HuH-7.5 (cell line): ENCODE data around the gene OBSCN.

ENCODE experiments used
- DNase-seq: peaks from one replicate; pipeline ENCODE4 v3.0.0; 2011; ENCODE audit warnings: low spot score

OBSCN gene

GRCh38 chr1:228403231-228403631, 195.4 kb downstream of the OBSCN start:
- DNase-seq, result no peak

- DNase-seq, result no peak
Measured at GRCh38 chr1:228404107-228404720, 196.4 kb downstream of the OBSCN start.

GRCh38 chr1:228405200-228405978, 197.5 kb downstream of the OBSCN start:
- DNase-seq, result no peak

DNA sequence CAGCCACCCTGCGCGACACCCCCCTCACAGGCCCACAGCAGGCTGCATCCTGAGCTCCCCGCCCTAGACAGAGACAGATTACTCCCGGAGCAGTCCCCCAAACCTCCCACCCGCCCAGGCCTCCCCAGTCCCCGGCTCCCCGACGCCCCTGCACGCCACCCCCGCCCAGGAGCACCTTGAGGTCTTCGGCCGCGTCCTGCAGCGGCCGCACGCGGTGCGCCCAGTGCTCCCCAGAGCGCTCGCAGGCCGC, 198.1 kb downstream of the OBSCN start:
- no peak for DNase-seq

- no peak for DNase-seq
Measured at GRCh38 chr1:228407106-228408040, 199.5 kb downstream of the OBSCN start.

DNA sequence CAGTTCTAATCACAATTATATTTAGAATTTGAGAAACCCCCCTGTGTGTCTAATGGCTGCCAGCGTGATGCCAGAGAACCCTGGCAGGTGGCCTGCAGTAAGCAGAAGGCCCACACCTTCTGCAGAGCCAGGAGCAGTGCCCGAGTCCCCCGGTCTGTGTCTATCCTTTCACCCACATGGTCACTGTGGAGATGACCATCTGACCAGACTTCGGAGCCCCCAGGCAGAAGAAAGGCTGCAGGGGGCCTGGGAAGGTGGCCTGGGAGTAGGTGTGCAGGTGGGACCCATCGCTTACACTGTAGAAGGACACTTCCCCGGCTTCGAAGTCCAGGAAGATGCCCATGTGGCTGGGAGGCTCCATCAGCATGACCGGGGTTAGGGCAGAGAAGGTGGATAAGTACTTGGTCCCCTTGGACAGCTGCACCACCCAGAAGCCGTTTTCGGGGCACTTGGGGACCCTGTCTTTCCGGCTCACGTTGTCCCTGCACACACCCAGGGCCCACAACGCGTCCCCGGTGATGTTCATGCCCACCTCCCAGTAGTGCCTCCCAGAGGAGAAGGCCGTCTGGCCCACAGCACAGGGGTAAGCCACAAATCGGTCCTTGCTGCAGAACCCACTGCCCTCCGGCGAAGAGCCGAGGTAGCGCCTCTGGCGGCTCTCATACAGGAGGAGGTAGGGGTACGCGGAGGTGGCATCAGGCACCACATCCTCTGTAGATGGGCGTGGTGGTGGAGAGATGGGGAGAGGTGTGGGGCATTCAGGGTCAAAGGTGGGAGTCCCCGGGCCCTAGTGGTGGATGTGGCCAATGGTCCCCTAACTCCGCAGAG, 200.4 kb downstream of the OBSCN start:
- no peak for DNase-seq

DNA sequence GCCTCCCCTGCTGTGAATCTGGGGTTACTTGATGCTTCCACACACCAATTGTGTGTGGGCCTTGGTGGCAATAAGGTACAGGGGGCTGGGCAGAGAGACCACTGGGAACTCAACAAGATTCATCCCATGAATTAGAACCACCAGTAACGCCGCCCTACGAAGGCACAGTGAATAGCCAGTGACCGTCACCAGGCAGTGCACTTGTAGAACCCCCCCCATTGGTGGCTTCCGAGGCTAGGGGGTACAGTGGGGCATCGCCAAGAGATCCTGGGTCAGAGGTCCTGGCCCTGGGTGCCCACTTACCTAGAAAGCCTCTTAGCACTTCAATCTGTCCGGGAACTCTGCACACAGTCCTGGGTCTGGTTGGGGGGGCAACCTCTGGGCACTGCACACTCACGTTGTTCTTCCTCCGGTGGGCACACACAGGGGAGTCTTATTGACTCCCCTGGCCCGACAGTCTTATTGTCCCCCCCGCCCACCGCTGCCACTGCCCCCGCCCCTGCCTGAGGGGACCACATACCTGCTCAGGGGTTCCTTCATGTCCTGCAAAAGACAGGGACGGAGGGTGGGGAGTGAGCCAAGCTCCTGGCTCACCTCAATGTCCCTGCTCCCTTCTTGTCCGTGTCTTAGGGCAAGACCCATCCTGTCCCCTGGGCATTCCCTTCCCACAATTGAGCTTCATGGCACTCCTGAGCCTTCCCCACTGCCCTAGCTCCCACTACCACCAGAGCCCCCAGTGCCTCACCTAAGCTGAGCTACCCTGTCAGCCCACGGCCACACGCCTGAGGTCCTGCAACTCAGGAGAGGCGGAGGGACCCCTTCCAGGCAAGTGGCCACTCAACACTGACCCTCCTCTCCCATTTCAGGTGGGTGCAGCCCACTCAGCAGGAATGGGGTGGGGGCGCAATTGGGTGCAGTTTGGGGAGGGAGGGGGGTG, 201.3 kb downstream of the OBSCN start:
- DNase-seq, result no peak

- DNase-seq, result no peak
Measured at GRCh38 chr1:228410015-228410414, 202.2 kb downstream of the OBSCN start.

DNA sequence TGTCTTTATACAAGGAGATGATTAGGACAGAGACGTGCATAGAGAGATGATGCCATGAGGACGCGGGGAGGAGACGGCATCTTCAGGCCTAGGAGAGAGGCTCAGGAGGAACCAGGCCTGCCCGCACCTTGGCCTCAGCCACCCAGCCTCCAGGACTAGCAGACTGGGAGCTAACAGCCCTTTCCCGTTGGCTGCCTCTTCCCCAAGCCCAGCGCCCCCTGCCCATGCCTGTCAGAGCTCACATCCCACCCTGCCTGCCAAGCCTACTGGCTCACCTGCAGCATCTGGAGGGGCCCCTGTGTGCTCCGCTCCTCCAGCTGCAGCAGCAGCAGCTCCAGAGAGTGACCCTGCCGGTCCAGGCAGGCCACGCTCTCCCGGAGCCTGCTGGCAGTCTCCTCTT, 202.8 kb downstream of the OBSCN start:
- no peak for DNase-seq

- DNase-seq, result no peak
Measured at GRCh38 chr1:228411121-228411520, 203.3 kb downstream of the OBSCN start.

GRCh38 chr1:228411548-228412430, 203.9 kb downstream of the OBSCN start:
- no peak for DNase-seq

DNA sequence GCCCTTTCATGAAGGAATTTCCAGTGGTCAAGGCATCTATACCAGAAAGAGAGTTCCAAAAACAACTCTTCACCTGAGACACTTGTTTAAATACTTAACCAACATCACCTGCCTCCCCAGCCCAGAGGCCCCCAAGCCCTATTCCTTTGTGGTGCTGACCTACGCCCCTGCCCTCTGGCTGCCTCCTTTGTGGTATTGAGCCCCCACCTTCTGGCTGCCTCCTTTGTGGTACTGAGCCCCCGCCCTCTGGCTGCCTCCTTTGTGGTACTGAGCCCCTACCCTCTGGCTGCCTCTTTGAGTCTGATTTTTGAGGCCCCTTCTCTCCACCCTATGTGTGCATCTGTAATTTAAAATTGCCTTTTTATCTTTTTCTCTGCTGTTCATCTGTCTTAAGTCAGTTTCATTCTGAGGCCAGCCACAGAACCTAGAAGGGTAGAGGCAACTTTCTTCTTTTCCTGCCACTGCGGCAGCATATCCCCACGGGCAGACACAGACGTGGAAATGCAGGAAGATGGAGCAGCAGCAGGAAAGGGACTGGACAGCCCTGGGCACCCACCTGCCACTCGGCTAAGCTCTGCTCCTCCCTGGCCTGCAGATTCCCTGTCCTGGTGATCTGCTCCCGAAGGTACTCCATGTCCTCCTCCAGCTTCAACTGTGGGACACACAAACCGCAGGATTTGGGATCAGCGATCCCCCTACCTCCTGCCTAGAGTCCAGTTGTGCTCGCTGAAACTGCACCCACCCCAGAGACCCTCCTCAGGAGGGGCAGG, 205.6 kb downstream of the OBSCN start:
- DNase-seq, result no peak

GRCh38 chr1:228414511-228415211, 206.8 kb downstream of the OBSCN start:
- DNase-seq, result no peak

DNA sequence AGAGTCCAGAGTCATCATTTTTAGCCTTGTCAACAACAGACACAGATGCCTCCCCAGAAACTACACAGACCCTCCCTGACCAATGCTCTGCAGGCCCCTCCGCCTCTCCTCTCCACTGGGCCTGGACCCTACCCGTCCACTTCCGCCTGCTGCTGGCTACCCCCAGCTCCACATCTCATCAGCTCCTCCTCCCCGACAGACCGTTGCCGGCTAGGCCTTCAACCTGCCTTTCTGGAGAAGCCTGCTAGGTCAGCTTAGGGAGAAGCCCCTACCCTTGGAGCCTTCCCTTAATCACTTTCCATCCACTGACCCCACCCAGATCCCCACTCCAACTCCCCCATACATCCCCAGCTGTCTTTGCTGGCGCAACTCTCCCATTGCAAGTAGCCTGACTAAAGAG, 207.4 kb downstream of the OBSCN start:
- no peak for DNase-seq

GRCh38 chr1:228415853-228416216, 208.0 kb downstream of the OBSCN start:
- no peak for DNase-seq

GRCh38 chr1:228416217-228416933, 208.5 kb downstream of the OBSCN start, which contains the start of gene TRIM17:
TRIM17 (minus strand) TSS chr1:228416861; CDS start chr1:228415072, 1,789 bp downstream.
- DNase-seq, result peak; percentile 87

DNA sequence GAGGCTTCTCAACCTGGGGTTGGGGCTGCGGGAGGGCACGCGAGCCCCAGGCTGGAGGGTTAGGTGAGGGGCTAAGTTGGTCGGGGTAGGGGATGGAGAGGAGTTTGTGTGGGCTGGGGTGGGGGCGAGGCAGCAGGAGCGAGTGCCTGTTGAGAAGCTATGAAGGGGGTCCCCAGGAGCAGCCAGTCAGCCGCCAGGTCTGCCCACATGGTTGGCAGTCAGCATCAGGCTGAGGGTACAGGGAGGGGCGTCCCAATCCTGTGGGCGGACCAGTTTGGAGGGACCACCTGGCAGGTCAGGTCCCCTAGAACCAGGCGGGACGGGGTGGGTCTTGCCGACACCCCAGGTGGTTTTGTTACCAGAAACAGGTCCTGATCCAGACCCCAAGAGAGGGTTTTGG, 209.2 kb downstream of the OBSCN start:
- DNase-seq, result no peak
